H9 (cell line): Measurements from ENCODE around the gene ALB. TPM values are rescaled to one million over a fixed set of nuclear protein-coding genes. Genes with fewer than 3 reads are reported as not detected.

Experiments
- DNase-seq: peaks from one replicate; pipeline ENCODE4 v3.0.0-alpha.2; 2017
- H2AFZ ChIP-seq: one replicate; pipeline ENCODE4 v1.6.1; 2013; ENCODE audit warnings: mild to moderate bottlenecking, low read length, control low read depth, moderate library complexity
- H2AK5ac ChIP-seq: 2 replicates; pipeline ENCODE4 v1.6.1; 2013; ENCODE audit warnings: low read length, control low read depth, mixed read lengths; ENCODE audit not compliant: insufficient read length
- H2BK120ac ChIP-seq: one replicate; pipeline ENCODE4 v1.6.1; 2013; ENCODE audit warnings: low read depth, mild to moderate bottlenecking, low read length, control low read depth, inconsistent platforms; ENCODE audit not compliant: poor library complexity, severe bottlenecking
- H2BK12ac ChIP-seq: 2 replicates; pipeline ENCODE4 v1.6.1; 2013; ENCODE audit warnings: low read length, control low read depth, mixed read lengths, low read depth; ENCODE audit not compliant: insufficient read length
- H2BK15ac ChIP-seq: 2 replicates; pipeline ENCODE4 v1.6.1; 2013; ENCODE audit warnings: low read depth, low read length, control low read depth
- H2BK20ac ChIP-seq: one replicate; pipeline ENCODE4 v1.6.1; 2013; ENCODE audit warnings: low read depth, mild to moderate bottlenecking, low read length, control low read depth, inconsistent platforms; ENCODE audit not compliant: poor library complexity, severe bottlenecking
- H2BK5ac ChIP-seq: 2 replicates; pipeline ENCODE4 v1.6.1; 2013; ENCODE audit warnings: low read length, control low read depth, mixed read lengths; ENCODE audit not compliant: insufficient read length
- H3K14ac ChIP-seq: 2 replicates; pipeline ENCODE4 v1.6.1; 2013; ENCODE audit warnings: low read length, control low read depth; ENCODE audit not compliant: insufficient read depth
- H3K18ac ChIP-seq: 2 replicates; pipeline ENCODE4 v1.6.1; 2013; ENCODE audit warnings: low read depth, mild to moderate bottlenecking, mixed read lengths, low read length, control low read depth; ENCODE audit not compliant: insufficient read length
- H3K23ac ChIP-seq: 2 replicates; pipeline ENCODE4 v1.6.1; 2013; ENCODE audit warnings: low read length, control low read depth, mixed read lengths, low read depth; ENCODE audit not compliant: insufficient read length
- H3K23me2 ChIP-seq: 2 replicates; pipeline ENCODE4 v1.6.1; 2013; ENCODE audit warnings: low read depth, mild to moderate bottlenecking, mixed read lengths, low read length, control low read depth; ENCODE audit not compliant: insufficient read length, poor library complexity, severe bottlenecking
- H3K27ac ChIP-seq: 2 replicates; pipeline ENCODE4 v1.5.1; 2013; ENCODE audit warnings: low read length, control low read depth, mixed read lengths, low read depth; ENCODE audit not compliant: insufficient read length
- H3K27me3 ChIP-seq: 2 replicates; pipeline ENCODE4 v1.6.1; 2013; ENCODE audit warnings: low read length, control low read depth, inconsistent platforms; ENCODE audit not compliant: insufficient read depth
- H3K4ac ChIP-seq: 2 replicates; pipeline ENCODE4 v1.6.1; 2013; ENCODE audit warnings: low read depth, mild to moderate bottlenecking, control low read depth, inconsistent platforms, low read length, moderate library complexity
- H3K4me1 ChIP-seq: 2 replicates; pipeline ENCODE4 v1.6.1; 2013; ENCODE audit warnings: low read length, control low read depth, inconsistent platforms; ENCODE audit not compliant: insufficient read depth
- H3K4me2 ChIP-seq: 2 replicates; pipeline ENCODE4 v1.6.1; 2013; ENCODE audit warnings: low read length, control low read depth, mixed read lengths; ENCODE audit not compliant: insufficient read length, insufficient read depth
- H3K56ac ChIP-seq: 2 replicates; pipeline ENCODE4 v1.6.1; 2013; ENCODE audit warnings: low read depth, mild to moderate bottlenecking, mixed read lengths, low read length, control low read depth; ENCODE audit not compliant: insufficient read length
- H3K79me1 ChIP-seq: 2 replicates; pipeline ENCODE4 v1.6.1; 2013; ENCODE audit warnings: low read depth, mild to moderate bottlenecking, moderate library complexity, low read length, control low read depth, inconsistent platforms; ENCODE audit not compliant: insufficient read depth, poor library complexity, severe bottlenecking
- H3K79me2 ChIP-seq: 2 replicates; pipeline ENCODE4 v1.6.1; 2013; ENCODE audit warnings: low read length, control low read depth, inconsistent platforms; ENCODE audit not compliant: insufficient read depth
- H3K9ac ChIP-seq: 2 replicates; pipeline ENCODE4 v1.6.1; 2013; ENCODE audit warnings: low read length, control low read depth, mixed read lengths; ENCODE audit not compliant: insufficient read length; ENCODE audit errors: extremely low read depth
- H3K9me3 ChIP-seq: one replicate; pipeline ENCODE4 v1.6.1; 2013; ENCODE audit warnings: low read depth, low read length, inconsistent platforms; ENCODE audit not compliant: control insufficient read depth
- H3T11ph ChIP-seq: one replicate; pipeline ENCODE4 v1.6.1; 2013; ENCODE audit warnings: mild to moderate bottlenecking, low read length, control low read depth, inconsistent platforms
- H4K20me1 ChIP-seq: one replicate; pipeline ENCODE4 v1.6.1; 2013; ENCODE audit not compliant: control insufficient read depth, insufficient read length, insufficient read depth
- H4K5ac ChIP-seq: 2 replicates; pipeline ENCODE4 v1.6.1; 2013; ENCODE audit warnings: low read depth, mild to moderate bottlenecking, mixed read lengths, low read length, control low read depth; ENCODE audit not compliant: insufficient read length
- H4K8ac ChIP-seq: replicated peaks from 2 replicates; pipeline ENCODE4 v1.6.1; 2013; ENCODE audit warnings: low read length, control low read depth, mixed read lengths, low read depth; ENCODE audit not compliant: insufficient read length
- H4K91ac ChIP-seq: 2 replicates; pipeline ENCODE4 v1.6.1; 2013; ENCODE audit warnings: low read depth, mild to moderate bottlenecking, moderate library complexity, mixed read lengths, low read length, control low read depth; ENCODE audit not compliant: insufficient read length
- H3K27ac Mint-ChIP-seq, 3 experiments: 2 replicates in 2 of 3; 3 replicates in 1 of 3; pipeline ENCODE4 v1.8.0; 2020 to 2021; ENCODE audit warnings: mixed read lengths in 3 of 3, mild to moderate bottlenecking in 1 of 3, moderate library complexity in 1 of 3
- H3K27me3 Mint-ChIP-seq: 2 replicates; pipeline ENCODE4 v1.8.0; 2021; ENCODE audit warnings: low read depth, mild to moderate bottlenecking, moderate library complexity, mixed read lengths
- H3K36me3 Mint-ChIP-seq, 3 experiments: 2 replicates in 2 of 3; 3 replicates in 1 of 3; pipeline ENCODE4 v1.8.0; 2020 to 2021; ENCODE audit warnings: low read depth in 3 of 3, mixed read lengths in 3 of 3; ENCODE audit not compliant: insufficient read depth in 1 of 3
- H3K4me1 Mint-ChIP-seq, 2 experiments: 2 replicates each; pipeline ENCODE4 v1.8.0; 2020; ENCODE audit warnings: mixed read lengths in 2 of 2
- H3K4me3 Mint-ChIP-seq, 2 experiments: 2 replicates in 1 of 2; 3 replicates in 1 of 2; pipeline ENCODE4 v1.8.0; 2020 to 2021; ENCODE audit warnings: mild to moderate bottlenecking in 2 of 2, mixed read lengths in 2 of 2, moderate library complexity in 1 of 2
- H3K9me3 Mint-ChIP-seq, 2 experiments: 2 replicates in 1 of 2; 3 replicates in 1 of 2; pipeline ENCODE4 v1.8.0; 2020; ENCODE audit warnings: mild to moderate bottlenecking in 2 of 2, mixed read lengths in 2 of 2, moderate library complexity in 1 of 2
- CTCF ChIP-seq: fragments of 200-600 bp; sonication (generic); conservative IDR thresholded peaks from 3 replicates; pipeline ENCODE4 v1.8.0; 2021; ENCODE audit warnings: antibody characterized with exemption, mild to moderate bottlenecking
- WGBS: extraction: QIAGEN DNeasy Blood & Tissue Kit; methylation state at CpG from one replicate; pipeline ENCODE4 v1.1.7; 2013; ENCODE audit warnings: missing lambda C conversion rate, low lambda C conversion rate, mixed read lengths; ENCODE audit not compliant: insufficient read length; ENCODE audit errors: extremely low coverage; 5-methylcytosine and 5-hydroxymethylcytosine counted together
- total RNA-seq: library from RNA; stranded (reverse); gene quantifications from 2 replicates; pipeline ENCODE4 v1.2.1, GENCODE V29; 2021

Gene ALB
- total RNA-seq, 1 experiment from 2014 or later, result not detected

DNA sequence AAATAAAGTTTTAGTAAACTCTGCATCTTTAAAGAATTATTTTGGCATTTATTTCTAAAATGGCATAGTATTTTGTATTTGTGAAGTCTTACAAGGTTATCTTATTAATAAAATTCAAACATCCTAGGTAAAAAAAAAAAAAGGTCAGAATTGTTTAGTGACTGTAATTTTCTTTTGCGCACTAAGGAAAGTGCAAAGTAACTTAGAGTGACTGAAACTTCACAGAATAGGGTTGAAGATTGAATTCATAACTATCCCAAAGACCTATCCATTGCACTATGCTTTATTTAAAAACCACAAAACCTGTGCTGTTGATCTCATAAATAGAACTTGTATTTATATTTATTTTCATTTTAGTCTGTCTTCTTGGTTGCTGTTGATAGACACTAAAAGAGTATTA is 370 bp downstream of the ALB start:
- H3K4me3 Mint-ChIP-seq, result no peak overlapping the region
- TF ChIP-seq CTCF, result no peak
- no peaks in the 10 kb centered on the region for H3K9me3 Mint-ChIP-seq
- Histone ChIP-seq H3K27ac (no peak overlapping the region), H2BK12ac (no peak overlapping the region), H2AFZ (no peak overlapping the region), H2AK5ac (no peak overlapping the region), H4K91ac (no peak overlapping the region), H3K9me3 (no peaks in the 10 kb centered on the region), H3K4me1 (0 out of 2 replicates have a peak, but pooled peaks cover 2% of the 10 kb centered on the region), H4K20me1 (no peaks in the 10 kb centered on the region), H3K79me2 (no peaks in the 10 kb centered on the region), H4K5ac (no peak overlapping the region), H3K23me2 (no peaks in the 10 kb centered on the region), H3K18ac (no peak overlapping the region), H3T11ph (no peak overlapping the region), H3K4ac (no peak overlapping the region), H3K4me2 (no peak overlapping the region), H3K23ac (no peak overlapping the region), H3K9ac (no peak overlapping the region), H3K27me3 (no peaks in the 10 kb centered on the region), H3K79me1 (no peaks in the 10 kb centered on the region), H2BK20ac (no peak overlapping the region), H3K14ac (no peak overlapping the region), H2BK15ac (no peak overlapping the region), H4K8ac (no peak overlapping the region), H2BK120ac (no peak overlapping the region), H3K56ac (no peak overlapping the region), H2BK5ac (no peak overlapping the region)
- peaks cover 14 to 16% of the 10 kb centered on the region in 2 experiments for H3K4me1 Mint-ChIP-seq
- H3K27me3 Mint-ChIP-seq, result no peaks in the 10 kb centered on the region
- no peak for DNase-seq
- H3K36me3 Mint-ChIP-seq, result no peaks in the 10 kb centered on the region
- no peak overlapping the region for H3K27ac Mint-ChIP-seq
- no CpG with 5 or more reads among the region's 1 CpG for WGBS
